ENCODE results near the gene COL12A1.

The COL12A1 gene

GRCh38 chr6:75077701-75078100, 128.2 kb downstream of the COL12A1 start:
- DNase-seq (ENCODE audit: low read depth, low spot score): no peak
- H3K27ac ChIP-seq: no peak overlapping the region

- no peak for DNase-seq (ENCODE audit: low read depth, low spot score)
- no peak overlapping the region for H3K27ac ChIP-seq
Measured at GRCh38 chr6:75076009-75076408, 129.8 kb downstream of the COL12A1 start.

DNA sequence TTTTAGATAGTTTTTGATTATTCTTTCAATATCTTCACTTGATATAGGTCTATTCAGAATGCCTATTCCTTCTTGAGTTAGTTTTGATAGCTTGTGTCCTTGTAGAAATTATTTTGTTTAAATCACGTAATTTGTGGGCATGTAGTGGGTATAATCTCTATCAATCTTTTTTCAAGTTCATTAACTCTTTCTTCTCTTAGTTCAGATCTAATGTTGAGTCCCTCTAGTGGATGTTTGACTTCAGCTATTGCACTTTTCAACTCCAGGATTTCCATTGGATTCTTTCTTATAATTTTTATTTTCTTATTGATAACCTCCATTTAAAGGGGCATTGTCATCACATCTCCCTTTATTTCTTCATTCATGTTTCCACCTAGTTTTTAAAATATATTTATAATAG, 135.6 kb downstream of the COL12A1 start:
- no peak overlapping the region for H3K27ac ChIP-seq
- DNase-seq (ENCODE audit: low read depth, low spot score): no peak

GRCh38 chr6:75065523-75065922, 140.3 kb downstream of the COL12A1 start:
- DNase-seq (ENCODE audit: low read depth, low spot score): no peak
- H3K27ac ChIP-seq: no peak overlapping the region

DNA sequence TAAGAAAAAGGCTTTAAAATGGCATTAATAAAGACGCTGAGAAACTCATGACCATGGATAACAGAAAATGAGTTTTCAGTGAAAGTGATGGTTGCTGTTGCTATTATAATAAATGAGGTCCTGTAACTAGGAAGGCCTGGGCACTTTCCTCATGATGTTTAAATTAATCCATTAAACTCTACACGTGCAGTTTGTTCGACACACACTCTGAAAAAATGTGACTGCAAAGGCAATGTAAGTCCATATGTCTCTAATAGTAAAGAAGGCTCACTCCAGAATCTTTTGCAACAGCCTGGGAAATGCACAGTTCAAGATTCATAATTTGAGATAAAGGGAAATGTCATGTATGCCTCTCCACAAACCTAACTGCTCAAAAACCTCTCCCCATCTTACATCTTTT, 153.4 kb downstream of the COL12A1 start:
- no peak overlapping the region for H3K27ac ChIP-seq
- DNase-seq (ENCODE audit: low read depth, low spot score): no peak

GRCh38 chr6:75049308-75049707, 156.5 kb downstream of the COL12A1 start:
- H3K27ac ChIP-seq: no peak overlapping the region
- no peak for DNase-seq (ENCODE audit: low read depth, low spot score)

- DNase-seq (ENCODE audit: low read depth, low spot score): no peak
- H3K27ac ChIP-seq: no peak overlapping the region
Measured at GRCh38 chr6:75044846-75045245, 161.0 kb downstream of the COL12A1 start.

GRCh38 chr6:75041381-75041780, 164.5 kb downstream of the COL12A1 start:
- no peak for DNase-seq (ENCODE audit: low read depth, low spot score)
- no peak overlapping the region for H3K27ac ChIP-seq
